SU-DHL-6 (cell line): Measurements from ENCODE around the gene CSN2.

Source experiments
- H2AFZ ChIP-seq: fragments of 200-600 bp; sonication (generic); 2 replicates; pipeline ENCODE4 v1.6.1; 2014; ENCODE audit warnings: low read depth, mild to moderate bottlenecking, moderate library complexity, mixed read lengths, antibody characterized with exemption, low read length; ENCODE audit not compliant: severe bottlenecking
- H3F3A ChIP-seq: fragments of 200-600 bp; shearing (Covaris generic); 2 replicates; pipeline ENCODE4 v1.6.0; 2016; ENCODE audit warnings: antibody characterized with exemption, mild to moderate bottlenecking; ENCODE audit not compliant: insufficient read depth
- H3K27ac ChIP-seq: fragments of 200-600 bp; sonication (generic); 2 replicates; pipeline ENCODE4 v1.5.1; 2016; ENCODE audit warnings: low read depth, mild to moderate bottlenecking, low read length, moderate library complexity, mixed read lengths
- H3K27me3 ChIP-seq: fragments of 200-600 bp; sonication (generic), shearing (Covaris generic); 2 replicates; pipeline ENCODE4 v1.6.0; 2014; ENCODE audit warnings: mild to moderate bottlenecking, low read length
- H3K36me3 ChIP-seq: fragments of 200-600 bp; sonication (generic); 2 replicates; pipeline ENCODE4 v1.6.1; 2014; ENCODE audit warnings: mild to moderate bottlenecking, low read length, mixed read lengths
- H3K4me2 ChIP-seq: fragments of 300-600, 200-600 bp; shearing (Covaris generic), sonication (generic); 2 replicates; pipeline ENCODE4 v1.6.0; 2014; ENCODE audit warnings: low read length, low read depth, mild to moderate bottlenecking; ENCODE audit not compliant: poor library complexity, severe bottlenecking
- H3K4me3 ChIP-seq: fragments of 200-600 bp; sonication (generic); 2 replicates; pipeline ENCODE4 v1.5.1; 2014; ENCODE audit warnings: antibody characterized with exemption, low read length, mild to moderate bottlenecking, mixed read lengths; ENCODE audit not compliant: insufficient read depth, poor library complexity, severe bottlenecking
- H3K79me2 ChIP-seq: fragments of 200-600 bp; sonication (generic); 2 replicates; pipeline ENCODE4 v1.6.1; 2014; ENCODE audit warnings: mild to moderate bottlenecking, low read length, moderate library complexity; ENCODE audit not compliant: insufficient read depth
- H3K9ac ChIP-seq: fragments of 200-600 bp; sonication (generic); 2 replicates; pipeline ENCODE4 v1.7.0; 2014; ENCODE audit warnings: mild to moderate bottlenecking, low read length
- H3K9me2 ChIP-seq: fragments of 200-600 bp; sonication (generic); replicated peaks from 2 replicates; pipeline ENCODE4 v1.6.1; 2014; ENCODE audit warnings: low read length; ENCODE audit not compliant: insufficient read depth
- H3K9me3 ChIP-seq: fragments of 200-600 bp; sonication (generic); 2 replicates; pipeline ENCODE4 v1.6.1; 2014; ENCODE audit warnings: low read length, mixed read lengths; ENCODE audit not compliant: insufficient read depth
- H4K20me1 ChIP-seq: fragments of 200-600 bp; sonication (generic); 2 replicates; pipeline ENCODE4 v1.6.1; 2014; ENCODE audit warnings: low read depth, mild to moderate bottlenecking, antibody characterized with exemption, low read length, moderate library complexity, mixed read lengths
- CTCF ChIP-seq: fragments of 200-600 bp; sonication (generic); IDR thresholded peaks from one replicate; pipeline ENCODE4 v1.5.1; 2017; ENCODE audit warnings: antibody characterized with exemption, mild to moderate bottlenecking, low read length, moderate library complexity; ENCODE audit not compliant: insufficient read depth, poor library complexity, severe bottlenecking
- EZH2phosphoT487 ChIP-seq: fragments of 200-600 bp; sonication (generic), shearing (Covaris generic); conservative IDR thresholded peaks from 2 replicates; pipeline ENCODE4 v1.6.1; 2018; ENCODE audit warnings: mild to moderate bottlenecking, antibody characterized with exemption, low read length, moderate library complexity, mixed read lengths

The CSN2 gene

GRCh38 chr4:69999420-69999819 is 33.9 kb upstream of the CSN2 start:
- H4K20me1 ChIP-seq = no peaks in the 10 kb centered on the region
- no peak overlapping the region for H3K27ac ChIP-seq
- H3K9me3 ChIP-seq = no peaks in the 10 kb centered on the region
- no peak for TF ChIP-seq CTCF
- no peak for TF ChIP-seq EZH2phosphoT487
- H3K4me3 ChIP-seq = no peak overlapping the region
- no peaks in the 10 kb centered on the region for H3K27me3 ChIP-seq
- H3K9me2 ChIP-seq = no peaks in the 10 kb centered on the region
- no peaks in the 10 kb centered on the region for H3F3A ChIP-seq
- H3K36me3 ChIP-seq = no peaks in the 10 kb centered on the region
- H3K79me2 ChIP-seq = no peaks in the 10 kb centered on the region
- H2AFZ ChIP-seq = no peak overlapping the region
- no peak overlapping the region for H3K4me2 ChIP-seq
- no peak overlapping the region for H3K9ac ChIP-seq

GRCh38 chr4:69995526-69996016 is 30.0 kb upstream of the CSN2 start, which contains the start of gene STATH:
STATH (plus strand) TSS chr4:69995966; CDS start chr4:69998438, 2,472 bp downstream.
- no peaks in the 10 kb centered on the region for H4K20me1 ChIP-seq
- H3K4me3 ChIP-seq = no peak within 1 kb of the TSS
- no peaks in the 10 kb centered on the region for H3K9me3 ChIP-seq
- no peak within 1 kb of the TSS for H3K9ac ChIP-seq
- H3K27ac ChIP-seq = no peak within 1 kb of the TSS
- TF ChIP-seq EZH2phosphoT487 (no peak), CTCF (no peak)
- H3K36me3 ChIP-seq = no peaks in the 10 kb centered on the region
- H2AFZ ChIP-seq = no peak within 1 kb of the TSS
- no peak within 1 kb of the TSS for H3K4me2 ChIP-seq
- H3K27me3 ChIP-seq = no peaks in the 10 kb centered on the region
- no peaks in the 10 kb centered on the region for H3K9me2 ChIP-seq
- H3F3A ChIP-seq = no peaks in the 10 kb centered on the region
- no peaks in the 10 kb centered on the region for H3K79me2 ChIP-seq

DNA sequence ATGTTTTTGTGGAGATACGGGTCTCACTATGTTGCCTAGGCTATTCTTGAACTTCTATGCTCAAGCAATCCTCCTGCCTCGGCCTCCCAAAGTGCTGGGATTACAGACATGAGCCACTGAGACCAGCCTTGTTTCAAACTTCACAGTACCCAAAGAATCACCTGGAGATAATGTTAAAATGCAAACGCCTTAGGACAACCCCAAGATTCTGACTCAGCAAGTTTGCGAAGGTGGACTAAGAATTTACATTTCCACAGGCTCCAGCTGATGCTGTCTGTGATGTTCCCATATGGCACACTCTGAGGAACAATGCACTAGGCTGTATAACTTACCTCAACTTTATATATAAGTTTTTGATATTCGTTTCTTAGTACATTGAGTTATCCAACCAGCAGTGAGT is 29.3 kb upstream of the CSN2 start:
- no peak overlapping the region for H3K4me2 ChIP-seq
- no peaks in the 10 kb centered on the region for H3K27me3 ChIP-seq
- H3F3A ChIP-seq = no peaks in the 10 kb centered on the region
- H3K4me3 ChIP-seq = no peak overlapping the region
- no peaks in the 10 kb centered on the region for H4K20me1 ChIP-seq
- TF ChIP-seq CTCF (no peak), EZH2phosphoT487 (no peak)
- no peak overlapping the region for H3K27ac ChIP-seq
- no peaks in the 10 kb centered on the region for H3K79me2 ChIP-seq
- no peaks in the 10 kb centered on the region for H3K9me3 ChIP-seq
- H3K9ac ChIP-seq = no peak overlapping the region
- H3K36me3 ChIP-seq = no peaks in the 10 kb centered on the region
- no peak overlapping the region for H2AFZ ChIP-seq
- H3K9me2 ChIP-seq = no peaks in the 10 kb centered on the region
